Psoas muscle (tissue), 8 donors: ENCODE measurements around the gene KAZN. TPM values are rescaled to one million over a fixed set of nuclear protein-coding genes. Genes with fewer than 3 reads are reported as not detected.

ENCODE experiments used
- ATAC-seq, 4 donors: fragments of 200-7000 bp; cut with Tn5 transposase; one replicate each; pipeline ENCODE4 v1.9.1; 2020; ENCODE audit warnings: moderate library complexity in 3 of 4, mild to moderate bottlenecking in 2 of 4
- DNase-seq, 2 donors: peaks; one replicate each; pipeline ENCODE4 v3.0.0-alpha.2; 2020
- H3K27ac ChIP-seq: fragments of 200-600 bp; one replicate; pipeline ENCODE4 v1.8.0; 2022
- H3K27me3 ChIP-seq, 3 donors: fragments of 200-600 bp in 1 of 3; one replicate each; pipeline versions ENCODE4 v1.6.1 to v1.8.0; 2013 to 2022; ENCODE audit warnings: low read length in 2 of 3, mild to moderate bottlenecking in 2 of 3, moderate library complexity in 1 of 3; ENCODE audit not compliant: insufficient read depth in 3 of 3
- H3K36me3 ChIP-seq, 2 donors: fragments of 200-600 bp in 1 of 2; one replicate each; pipeline versions ENCODE4 v1.6.1 to v1.8.0; 2013 to 2022; ENCODE audit warnings: low read depth in 1 of 2, mild to moderate bottlenecking in 1 of 2, moderate library complexity in 1 of 2; ENCODE audit not compliant: insufficient read depth in 1 of 2
- H3K4me1 ChIP-seq: fragments of 200-600 bp; one replicate; pipeline ENCODE4 v1.8.0; 2022
- H3K4me3 ChIP-seq: fragments of 200-600 bp; one replicate; pipeline ENCODE4 v1.8.0; 2022; ENCODE audit warnings: mild to moderate bottlenecking
- H3K9me3 ChIP-seq: fragments of 200-600 bp; one replicate; pipeline ENCODE4 v1.8.0; 2022
- CTCF ChIP-seq: fragments of 200-600 bp; IDR thresholded peaks from one replicate; pipeline ENCODE4 v1.8.0; 2022; ENCODE audit warnings: antibody characterized with exemption
- WGBS, 3 donors: extraction: QIAGEN DNeasy Blood & Tissue Kit; methylation state at CpG; one replicate each; pipeline versions ENCODE4 v1.1.6 to v1.1.7; 2013; 5-methylcytosine and 5-hydroxymethylcytosine counted together
- intact Hi-C, 2 donors: fragments of 100-400 bp; cut with DNase I; formaldehyde crosslinking; loops; one replicate each; pipeline versions ENCODE4 v1.11.0 to v1.14.2; 2022
- polyA plus RNA-seq, 3 donors: library from polyadenylated mRNA; stranded (reverse); fragments of 200-250 nt; gene quantifications; one replicate each; pipeline ENCODE4 v1.2.3, GENCODE V29; 2013
- total RNA-seq, 4 donors: library from RNA; stranded (reverse); fragmentation: NEBNext Ultra II Directional in 2 of 4; extraction: Animal tissue kit (Norgen Biotek cat#: 25700) in 2 of 4; gene quantifications; one replicate each; pipeline versions ENCODE4 v1.2.1 to v1.2.4, GENCODE V29; 2021 to 2023
- donor health status: healthy with polysubstance abuse.
- donor health status: DM: no; HTN: no; CAD: no; lungs with moderate emphysema.
- donor health status: Bipolar disorder and iron deficiency.
- donor health status: healthy.
- donor health status: DM: yes; HTN: yes; CAD: no.
- donor health status: DM: no; HTN: no; CAD: no.
- donor health status: DM: no; HTN: no; CAD: no.
- donor health status: DM: yes; HTN: yes; CAD: no.

KAZN gene
- total and polyA plus RNA-seq, 7 donors: 0.23 to 2.3 (median 0.97) TPM

- Histone ChIP-seq H3K27me3 (peaks cover 0 to 1% (median 0%) of the 10 kb centered on the region in 3 donors), H3K9me3 (peaks cover 4% of the 10 kb centered on the region), H3K4me3 (no peak overlapping the region), H3K4me1 (no peaks in the 10 kb centered on the region), H3K27ac (no peak overlapping the region), H3K36me3 (no peaks in the 10 kb centered on the region)
- ATAC-seq (no peak), DNase-seq (no peak)
- intact Hi-C loops: no loop called here
- 82 to 84% (median 82%) methylated on average over 2 of the region's 2 CpGs for WGBS, 3 donors
- no peak for TF ChIP-seq CTCF
Observed at GRCh38 chr1:14842891-14843290, 244.4 kb downstream of the KAZN start.

GRCh38 chr1:14843525-14843924 is 245.0 kb downstream of the KAZN start:
- peaks cover 0 to 1% (median 0%) of the 10 kb centered on the region in 3 donors for H3K27me3 ChIP-seq
- 69 to 75% (median 72%) methylated on average over 6 of the region's 6 CpGs for WGBS, 3 donors
- ATAC-seq (no peak), DNase-seq (no peak)
- H3K4me1 ChIP-seq: no peaks in the 10 kb centered on the region
- H3K4me3 ChIP-seq: no peak overlapping the region
- intact Hi-C loops: no loop called here
- H3K9me3 ChIP-seq: peaks cover 4% of the 10 kb centered on the region
- no peak for TF ChIP-seq CTCF
- H3K27ac ChIP-seq: no peak overlapping the region
- no peaks in the 10 kb centered on the region for H3K36me3 ChIP-seq

GRCh38 chr1:14844356-14844755 is 245.9 kb downstream of the KAZN start:
- Histone ChIP-seq H3K9me3 (peaks cover 4% of the 10 kb centered on the region), H3K27ac (no peak overlapping the region), H3K4me1 (no peaks in the 10 kb centered on the region), H3K27me3 (peaks cover 0 to 1% (median 0%) of the 10 kb centered on the region in 3 donors), H3K4me3 (no peak overlapping the region), H3K36me3 (no peaks in the 10 kb centered on the region)
- intact Hi-C loops: no loop called here
- ATAC-seq (no peak), DNase-seq (no peak)
- WGBS, 3 donors: 63 to 75% (median 68%) methylated on average over 2 of the region's 2 CpGs
- no peak for TF ChIP-seq CTCF

- Histone ChIP-seq H3K36me3 (no peaks in the 10 kb centered on the region), H3K27ac (no peak overlapping the region), H3K27me3 (peaks cover 0 to 1% (median 0%) of the 10 kb centered on the region in 3 donors), H3K4me1 (no peaks in the 10 kb centered on the region), H3K4me3 (no peak overlapping the region), H3K9me3 (peaks cover 4% of the 10 kb centered on the region)
- TF ChIP-seq CTCF: no peak
- no peak for DNase-seq
- no peak for ATAC-seq
- intact Hi-C loops: no loop called here
- WGBS, 3 donors: 93 to 99% (median 93%) methylated on average over 2 of the region's 2 CpGs
Observed at GRCh38 chr1:14844923-14845617, 246.6 kb downstream of the KAZN start.

GRCh38 chr1:14845851-14846250 is 247.4 kb downstream of the KAZN start:
- H3K27me3 ChIP-seq: peaks cover 0 to 2% (median 1%) of the 10 kb centered on the region in 3 donors
- no peak overlapping the region for H3K4me3 ChIP-seq
- ATAC-seq (no peak), DNase-seq (no peak)
- no peaks in the 10 kb centered on the region for H3K36me3 ChIP-seq
- WGBS, 3 donors: 18 to 30% (median 27%) methylated on average over 5 of the region's 5 CpGs
- H3K9me3 ChIP-seq: peaks cover 4% of the 10 kb centered on the region
- H3K27ac ChIP-seq: no peak overlapping the region
- intact Hi-C loops: no loop called here
- H3K4me1 ChIP-seq: no peaks in the 10 kb centered on the region
- TF ChIP-seq CTCF: no peak
